HG03520 (cell line): Measurements from ENCODE around the gene CCDC77.
A peak's percentile ranks its signal among the peaks of the same experiment; 100 is the strongest.
"Not testable (repeated sequence)": the region's sequence is repeated elsewhere in the genome, so short reads cannot be mapped to it uniquely, and the experiment has no call there.

Experiments
- ATAC-seq: cut with Tn5 transposase; IDR thresholded peaks from one replicate; pipeline ENCODE4 v1.9.1; 2021; ENCODE audit warnings: mild to moderate bottlenecking, moderate library complexity; ENCODE audit not compliant: unreplicated experiment

Gene CCDC77

GRCh38 chr12:401235-402028 lies at the start of gene CCDC77:
TSS of gene CCDC77 (plus strand) at chr12:401644. CDS start at chr12:409384, 7,740 bp downstream.
- peak; percentile 95 for ATAC-seq

- no peak for ATAC-seq
These were observed 45.0 kb upstream of the CCDC77 start for GRCh38 chr12:356276-356988.

GRCh38 chr12:359091-359490 lies 42.4 kb upstream of the CCDC77 start:
- ATAC-seq, result no peak

GRCh38 chr12:366820-367219 lies 34.6 kb upstream of the CCDC77 start:
- no peak for ATAC-seq

GRCh38 chr12:367972-368371 lies 33.5 kb upstream of the CCDC77 start:
- no peak for ATAC-seq

- ATAC-seq, result not testable (repeated sequence)
These were observed 30.5 kb upstream of the CCDC77 start for GRCh38 chr12:370739-371485.

GRCh38 chr12:386651-387050 lies 14.8 kb upstream of the CCDC77 start:
- no peak for ATAC-seq

GRCh38 chr12:388012-388411 lies 13.4 kb upstream of the CCDC77 start:
- no peak for ATAC-seq

- peak; percentile 28 for ATAC-seq
These were observed 12.8 kb upstream of the CCDC77 start for GRCh38 chr12:388541-389141.

GRCh38 chr12:389142-390096 lies 12.0 kb upstream of the CCDC77 start, which contains the start of gene KDM5A:
TSS of gene KDM5A (minus strand) at chr12:389320. CDS start at chr12:389091, 229 bp downstream.
- ATAC-seq, result peak; percentile 85

- ATAC-seq, result no peak
These were observed 616 bp upstream of the CCDC77 start for GRCh38 chr12:400828-401227.

- no peak for ATAC-seq
These were observed 565 bp downstream of the CCDC77 start for GRCh38 chr12:402029-402389.

GRCh38 chr12:414859-415258 lies 13.4 kb downstream of the CCDC77 start:
- no peak for ATAC-seq

GRCh38 chr12:418432-418831 lies 17.0 kb downstream of the CCDC77 start:
- no peak for ATAC-seq

- ATAC-seq, result no peak
These were observed 21.1 kb downstream of the CCDC77 start for GRCh38 chr12:422526-422925.

- ATAC-seq, result not testable (repeated sequence)
These were observed 34.3 kb downstream of the CCDC77 start for GRCh38 chr12:435737-436136.

- no peak for ATAC-seq
These were observed 40.9 kb downstream of the CCDC77 start for GRCh38 chr12:442235-442884.

- no peak for ATAC-seq
These were observed 45.7 kb downstream of the CCDC77 start for GRCh38 chr12:447141-447540.

- ATAC-seq, result no peak
These were observed 47.8 kb downstream of the CCDC77 start for GRCh38 chr12:449203-449602.
